ENCODE results near the gene MIAT. TPM values are rescaled to one million over a fixed set of nuclear protein-coding genes. Genes with fewer than 3 reads are reported as not detected.

MIAT gene
- total and polyA plus RNA-seq, 11 donors = 0.12 to 2.7 (median 0.47) TPM

DNA sequence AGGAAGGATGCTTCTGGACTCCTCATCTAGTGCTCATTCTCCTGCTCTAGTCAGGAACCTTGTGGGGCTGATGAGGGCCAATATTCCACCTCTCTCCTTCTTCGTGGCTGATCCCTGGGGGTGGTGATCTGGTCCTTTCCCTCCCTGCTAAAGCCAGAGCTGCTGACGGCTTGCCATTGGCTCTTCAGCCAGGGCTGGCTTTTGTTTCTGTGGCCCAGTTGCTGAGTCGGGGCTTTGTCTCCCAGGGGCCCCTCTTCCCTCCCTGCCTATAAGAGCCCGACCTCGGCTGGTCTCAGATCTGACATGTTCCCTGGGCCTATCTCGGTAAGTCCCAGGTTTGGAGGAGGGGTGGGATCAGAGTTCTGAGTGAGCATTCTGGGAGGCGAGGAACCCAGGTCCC lies 35.7 kb upstream of the MIAT start, which contains the start of gene CRYBA4:
TSS of gene CRYBA4 (plus strand) at position 301 of the 400 bp plus-strand sequence. CDS start 634 bp downstream, outside the sequence.
- intact Hi-C loops (cut with DNase I) = no loop called here
- DNase-seq = no peak
- no peak for TF ChIP-seq CTCF (IDR thresholded peaks at IDR 0.05)
- no peak for TF ChIP-seq POLR2A (IDR thresholded peaks at IDR 0.05)
- Histone ChIP-seq H3K9me3 (no peaks in the 10 kb centered on the region), H3K36me3 (no peaks in the 10 kb centered on the region), H3K4me3 (no peak within 1 kb of the TSS), H3K4me1 (peaks cover 0 to 41% (median 4%) of the 10 kb centered on the region in 12 donors), H3K27ac (no peak within 1 kb of the TSS), H3K27me3 (no peaks in the 10 kb centered on the region)
- no peak for ATAC-seq
- WGBS, 4 donors = 69 to 79% (median 74%) methylated on average over 7 of the region's 7 CpGs

DNA sequence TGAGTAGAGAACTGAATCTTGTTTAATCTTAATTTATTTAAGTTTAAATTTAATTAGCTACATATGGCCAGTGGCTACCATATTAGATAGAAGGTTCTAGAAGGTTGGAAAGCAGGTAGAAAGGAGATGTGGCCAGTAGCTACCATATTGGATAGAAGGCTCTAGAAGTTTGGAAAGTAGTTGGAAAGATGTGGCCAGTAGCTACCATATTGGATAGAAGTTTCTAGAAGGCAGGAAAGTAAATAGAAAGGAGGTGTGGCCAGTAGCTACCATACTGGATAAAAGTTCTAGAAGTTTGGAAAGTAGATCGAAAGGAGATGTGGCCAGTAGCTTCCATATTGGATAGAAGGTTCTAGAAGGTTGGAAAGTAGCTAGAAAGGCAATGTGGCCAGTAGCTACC lies 33.4 kb upstream of the MIAT start:
- no peak for ATAC-seq
- no peak overlapping the region for H3K27ac ChIP-seq
- no peaks in the 10 kb centered on the region for H3K9me3 ChIP-seq
- TF ChIP-seq POLR2A (IDR thresholded peaks at IDR 0.05) = no peak
- TF ChIP-seq CTCF (IDR thresholded peaks at IDR 0.05) = no peak
- H3K36me3 ChIP-seq = no peaks in the 10 kb centered on the region
- intact Hi-C loops (cut with DNase I) = no loop called here
- no peaks in the 10 kb centered on the region for H3K27me3 ChIP-seq
- H3K4me3 ChIP-seq = no peak overlapping the region
- H3K4me1 ChIP-seq = peaks cover 0 to 18% (median 3%) of the 10 kb centered on the region in 12 donors
- DNase-seq = no peak
- WGBS, 4 donors = 91 to 100% (median 95%) methylated on average over 1 of the region's 1 CpG

DNA sequence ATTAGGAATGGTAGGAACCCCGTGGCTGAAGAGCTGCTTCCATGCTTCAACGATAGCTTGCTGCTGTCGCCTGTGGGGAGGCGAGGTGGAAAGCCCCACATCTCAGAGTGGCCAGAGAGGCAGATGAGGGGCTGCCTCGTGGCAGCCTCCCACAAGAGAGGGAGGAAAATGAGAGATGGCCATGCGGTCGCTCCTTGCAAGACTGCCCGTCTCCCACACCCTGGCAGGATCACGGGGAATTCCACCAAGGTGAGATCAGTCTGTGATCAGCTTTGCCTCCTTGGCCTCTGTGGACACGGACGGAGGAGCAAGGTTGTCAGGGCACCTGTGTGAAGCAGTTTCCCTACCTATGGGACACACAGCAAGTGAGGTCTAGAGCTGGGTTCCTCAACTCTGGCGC lies 32.6 kb upstream of the MIAT start:
- Histone ChIP-seq H3K27me3 (no peaks in the 10 kb centered on the region), H3K4me3 (no peak overlapping the region), H3K9me3 (no peaks in the 10 kb centered on the region), H3K4me1 (peaks cover 0 to 10% (median 0%) of the 10 kb centered on the region in 12 donors), H3K36me3 (no peaks in the 10 kb centered on the region), H3K27ac (no peak overlapping the region)
- 84 to 89% (median 87%) methylated on average over 9 to 12 of the region's 12 CpGs for WGBS, 4 donors
- ATAC-seq (no peak), DNase-seq (no peak)
- intact Hi-C loops (cut with DNase I) = loop anchor here in 1 of 10 donors (5.0 kb wide), 1 partner anchor 33 kb away; the partner anchor contains the start of gene TPST2
- no peak for TF ChIP-seq CTCF (IDR thresholded peaks at IDR 0.05)
- no peak for TF ChIP-seq POLR2A (IDR thresholded peaks at IDR 0.05)

GRCh38 chr22:26629988-26630761 lies 27.2 kb upstream of the MIAT start:
- no peaks in the 10 kb centered on the region for H3K27me3 ChIP-seq
- ATAC-seq = no peak
- H3K36me3 ChIP-seq = no peaks in the 10 kb centered on the region
- intact Hi-C loops (cut with DNase I) = loop anchor here in 2 of 10 donors (5.0 kb wide), 2 partner anchors 38 to 43 kb away; partner anchors contain the start of gene TPST2 (in 1 of the 2)
- DNase-seq = no peak
- TF ChIP-seq POLR2A (IDR thresholded peaks at IDR 0.05) (no peak), CTCF (IDR thresholded peaks at IDR 0.05) (no peak)
- H3K4me1 ChIP-seq = peaks cover 0 to 7% (median 0%) of the 10 kb centered on the region in 12 donors
- H3K27ac ChIP-seq = no peak overlapping the region
- 87 to 94% (median 91%) methylated on average over 17 to 18 of the region's 18 CpGs for WGBS, 4 donors
- no peaks in the 10 kb centered on the region for H3K9me3 ChIP-seq
- no peak overlapping the region for H3K4me3 ChIP-seq

All from heart left ventricle (tissue), 16 donors.